ENCODE results near the gene RAD51B. TPM values are rescaled to one million over a fixed set of nuclear protein-coding genes. Genes with fewer than 3 reads are reported as not detected.

RAD51B gene
- total RNA-seq, 4 donors from 2014 or later = 14.0 to 16.4 (median 14.8) TPM

DNA sequence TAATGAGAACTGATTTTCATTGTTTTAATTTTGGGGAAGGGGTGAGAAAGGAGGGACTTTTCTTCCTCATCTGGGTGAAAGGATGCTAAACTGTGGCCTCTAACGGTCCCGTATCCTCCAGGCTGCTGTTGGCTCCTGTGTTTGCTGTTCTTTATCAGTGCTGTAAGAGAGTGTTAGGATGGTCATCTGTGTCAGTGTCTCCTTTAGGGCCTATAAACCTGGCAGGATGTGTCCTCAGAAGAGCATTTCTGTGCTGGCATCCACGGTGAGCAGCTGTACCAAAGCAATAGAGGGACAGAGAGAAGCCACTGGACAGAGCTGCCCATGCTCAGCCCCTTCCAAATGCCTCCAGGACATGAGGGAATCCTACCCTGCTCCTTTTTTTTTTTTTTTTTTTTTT, 720.2 kb downstream of the RAD51B start:
- whole genome bisulfite sequencing, 2 donors = 88 to 89% methylated on average over 3 of the region's 3 CpGs
- Histone ChIP-seq H3K36me3 (no peaks in the 10 kb centered on the region), H3K27me3 (no peaks in the 10 kb centered on the region), H3K9me3 (no peaks in the 10 kb centered on the region), H3K27ac (no peak overlapping the region), H3K4me1 (peaks cover 10 to 30% of the 10 kb centered on the region in 2 donors), H3K4me3 (replicated peaks in 1 of 3) (no peak overlapping the region)
- intact Hi-C loops (cut with DNase I) = no loop called here
- DNase-seq = no peak
- no peak for TF ChIP-seq POLR2A (IDR thresholded peaks at IDR 0.05)
- TF ChIP-seq, protein P1, sequence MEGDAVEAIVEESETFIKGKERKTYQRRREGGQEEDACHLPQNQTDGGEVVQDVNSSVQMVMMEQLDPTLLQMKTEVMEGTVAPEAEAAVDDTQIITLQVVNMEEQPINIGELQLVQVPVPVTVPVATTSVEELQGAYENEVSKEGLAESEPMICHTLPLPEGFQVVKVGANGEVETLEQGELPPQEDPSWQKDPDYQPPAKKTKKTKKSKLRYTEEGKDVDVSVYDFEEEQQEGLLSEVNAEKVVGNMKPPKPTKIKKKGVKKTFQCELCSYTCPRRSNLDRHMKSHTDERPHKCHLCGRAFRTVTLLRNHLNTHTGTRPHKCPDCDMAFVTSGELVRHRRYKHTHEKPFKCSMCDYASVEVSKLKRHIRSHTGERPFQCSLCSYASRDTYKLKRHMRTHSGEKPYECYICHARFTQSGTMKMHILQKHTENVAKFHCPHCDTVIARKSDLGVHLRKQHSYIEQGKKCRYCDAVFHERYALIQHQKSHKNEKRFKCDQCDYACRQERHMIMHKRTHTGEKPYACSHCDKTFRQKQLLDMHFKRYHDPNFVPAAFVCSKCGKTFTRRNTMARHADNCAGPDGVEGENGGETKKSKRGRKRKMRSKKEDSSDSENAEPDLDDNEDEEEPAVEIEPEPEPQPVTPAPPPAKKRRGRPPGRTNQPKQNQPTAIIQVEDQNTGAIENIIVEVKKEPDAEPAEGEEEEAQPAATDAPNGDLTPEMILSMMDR (IDR thresholded peaks at IDR 0.05) = no peak

DNA sequence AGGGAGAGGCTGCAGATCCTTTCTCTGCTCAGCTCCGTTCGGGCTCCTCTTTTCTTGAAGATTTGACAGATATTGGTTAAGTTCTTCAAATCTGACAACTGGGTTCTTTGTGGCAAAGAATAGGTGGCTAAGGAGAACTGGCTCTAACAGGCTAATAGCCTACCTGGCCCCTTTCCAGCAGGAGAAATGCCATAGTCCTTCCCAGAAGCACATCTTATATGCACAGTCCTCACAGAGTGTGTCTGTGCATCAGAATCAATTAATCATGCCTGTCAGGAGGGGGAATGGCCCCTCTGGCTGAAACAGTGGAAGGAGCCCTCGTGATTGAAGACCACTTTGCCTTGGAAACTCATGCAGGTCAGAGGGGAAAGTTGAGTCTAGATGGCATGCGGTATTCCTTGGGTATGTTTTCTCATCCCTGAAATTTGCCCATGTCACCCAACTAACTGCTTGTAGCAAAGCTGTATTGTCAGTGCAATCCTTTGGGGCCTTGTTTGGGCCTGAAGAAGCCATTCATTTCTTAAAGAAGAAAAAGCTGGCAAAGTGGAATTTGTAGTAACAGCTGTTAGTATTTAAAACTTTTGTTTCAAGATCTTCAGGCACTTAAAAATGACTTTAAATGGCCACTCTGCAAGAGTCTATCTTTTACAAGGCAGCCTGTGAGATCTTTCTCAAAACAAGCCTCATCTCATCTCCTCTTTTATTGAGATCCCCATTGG, 721.8 kb downstream of the RAD51B start:
- WGBS, 2 donors = 88 to 89% methylated on average over 4 of the region's 4 CpGs
- TF ChIP-seq POLR2A (IDR thresholded peaks at IDR 0.05) = no peak
- Histone ChIP-seq H3K27me3 (no peaks in the 10 kb centered on the region), H3K27ac (peak overlapping the region in 2 of 3 donors; percentile 26 to 35), H3K9me3 (no peaks in the 10 kb centered on the region), H3K4me1 (peaks cover 17 to 40% of the 10 kb centered on the region in 2 donors), H3K36me3 (no peaks in the 10 kb centered on the region), H3K4me3 (replicated peaks in 1 of 3) (no peak overlapping the region)
- DNase-seq = peak; percentile 48 to 55
- intact Hi-C loops (cut with DNase I) = no loop called here

DNA sequence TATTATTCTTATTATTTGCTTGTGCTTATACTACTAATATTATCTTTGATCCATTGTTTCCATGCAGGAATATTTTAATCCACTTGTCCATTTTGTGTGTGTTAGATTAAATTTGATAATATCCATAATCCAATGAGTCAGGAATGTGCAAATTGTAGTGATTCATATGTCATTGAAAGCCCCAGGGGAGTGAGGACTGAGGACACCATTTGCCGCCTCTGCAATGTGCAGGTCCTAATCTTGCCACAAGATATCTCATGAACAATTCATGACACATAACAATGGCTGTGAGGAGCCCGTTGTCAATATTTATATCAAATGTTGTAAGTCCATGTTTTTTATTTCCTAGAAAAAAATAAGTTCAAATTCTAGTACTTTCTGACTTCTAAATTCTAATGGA, 722.8 kb downstream of the RAD51B start:
- no peaks in the 10 kb centered on the region for H3K27me3 ChIP-seq
- H3K4me3 ChIP-seq (replicated peaks in 1 of 3) = no peak overlapping the region
- no peak overlapping the region for H3K27ac ChIP-seq
- peaks cover 21 to 50% of the 10 kb centered on the region in 2 donors for H3K4me1 ChIP-seq
- no peaks in the 10 kb centered on the region for H3K9me3 ChIP-seq
- no peak for DNase-seq
- intact Hi-C loops (cut with DNase I) = no loop called here
- 93 to 97% methylated on average over 2 of the region's 2 CpGs for WGBS, 2 donors
- H3K36me3 ChIP-seq = no peaks in the 10 kb centered on the region
- TF ChIP-seq, protein P1 (IDR thresholded peaks at IDR 0.05) = no peak
- no peak for TF ChIP-seq POLR2A (IDR thresholded peaks at IDR 0.05)

DNA sequence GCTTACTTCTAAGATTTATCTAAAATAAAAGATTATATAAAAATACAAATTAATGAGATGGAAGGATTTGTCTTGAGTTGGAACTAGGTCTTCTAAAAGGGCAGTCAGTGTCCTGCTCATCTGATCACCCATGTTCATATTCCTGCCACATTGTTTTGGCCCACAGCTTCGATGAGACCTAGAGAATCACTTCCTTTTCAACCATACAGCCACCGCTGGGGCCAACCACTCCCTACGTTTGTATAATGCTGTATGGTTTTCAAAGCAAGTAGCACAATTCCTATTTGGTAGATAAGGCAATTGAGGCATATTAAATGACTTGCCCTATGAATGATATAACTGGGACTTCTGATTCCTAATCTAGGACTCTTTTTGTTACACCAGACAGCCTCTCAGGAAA, 723.9 kb downstream of the RAD51B start:
- Histone ChIP-seq H3K9me3 (no peaks in the 10 kb centered on the region), H3K27me3 (no peaks in the 10 kb centered on the region), H3K4me3 (replicated peaks in 1 of 3) (no peak overlapping the region), H3K36me3 (no peaks in the 10 kb centered on the region), H3K4me1 (peaks cover 28 to 62% of the 10 kb centered on the region in 2 donors), H3K27ac (peak overlapping the region; percentile 83 to 91 (median 86))
- intact Hi-C loops (cut with DNase I) = no loop called here
- WGBS, 2 donors = 79 to 81% methylated on average over 3 of the region's 3 CpGs
- TF ChIP-seq, protein P1 (IDR thresholded peaks at IDR 0.05) = no peak
- TF ChIP-seq POLR2A (IDR thresholded peaks at IDR 0.05) = no peak
- no peak for DNase-seq

DNA sequence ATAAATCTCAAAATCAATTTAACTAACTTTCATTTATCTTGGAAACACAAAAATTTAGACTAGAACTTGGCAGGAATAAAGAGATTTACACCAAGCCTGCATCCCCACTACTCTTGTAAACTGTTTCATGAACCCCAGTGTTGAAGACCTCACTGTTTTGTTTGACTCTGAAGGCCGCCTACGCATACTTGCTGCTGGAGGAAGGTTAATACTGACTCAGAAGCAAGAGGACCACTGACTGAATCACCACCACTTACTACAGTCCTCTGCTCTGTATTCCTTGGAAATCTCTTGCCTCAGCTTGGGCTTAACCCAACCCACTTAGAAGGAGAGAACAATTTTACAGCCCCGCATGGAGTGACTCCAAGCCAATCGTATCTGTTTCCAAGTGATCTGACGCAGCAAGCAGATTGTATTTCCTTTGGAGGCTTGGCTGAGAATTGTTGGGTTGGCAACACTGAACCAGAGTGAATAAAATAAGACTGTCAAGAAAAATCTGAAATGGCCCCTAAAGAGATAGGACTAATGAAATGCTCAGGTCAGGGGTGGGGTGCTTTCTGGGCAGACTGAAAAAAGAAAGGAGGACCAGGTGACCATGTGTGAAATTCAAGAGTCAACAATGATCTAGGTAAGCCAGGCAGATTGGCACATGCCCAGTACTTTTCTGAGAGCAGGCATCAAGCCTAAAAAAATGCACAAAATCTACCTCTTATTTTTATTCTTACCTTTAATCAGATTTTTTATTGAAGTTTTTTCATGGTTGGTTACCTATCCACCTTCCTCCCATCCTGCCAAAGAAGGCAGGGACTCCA, 724.7 kb downstream of the RAD51B start:
- H3K27ac ChIP-seq = peak overlapping the region; percentile 83 to 91 (median 86)
- peak in 1 of 2 donors; percentile 37 for TF ChIP-seq POLR2A (IDR thresholded peaks at IDR 0.05)
- TF ChIP-seq, protein P1 (IDR thresholded peaks at IDR 0.05) = no peak
- 40 to 55% methylated on average over 5 of the region's 5 CpGs for whole genome bisulfite sequencing, 2 donors
- intact Hi-C loops (cut with DNase I) = no loop called here
- H3K4me3 ChIP-seq (replicated peaks in 1 of 3) = no peak overlapping the region
- peaks cover 31 to 65% of the 10 kb centered on the region in 2 donors for H3K4me1 ChIP-seq
- no peaks in the 10 kb centered on the region for H3K9me3 ChIP-seq
- peak; percentile 85 for DNase-seq
- H3K36me3 ChIP-seq = no peaks in the 10 kb centered on the region
- H3K27me3 ChIP-seq = no peaks in the 10 kb centered on the region

All from thyroid gland (tissue), 4 donors.